ENCODE data around the gene RAB3B.
"Not testable (repeated sequence)": the region's sequence is repeated elsewhere in the genome, so short reads cannot be mapped to it uniquely, and the experiment has no call there.

Gene RAB3B

DNA sequence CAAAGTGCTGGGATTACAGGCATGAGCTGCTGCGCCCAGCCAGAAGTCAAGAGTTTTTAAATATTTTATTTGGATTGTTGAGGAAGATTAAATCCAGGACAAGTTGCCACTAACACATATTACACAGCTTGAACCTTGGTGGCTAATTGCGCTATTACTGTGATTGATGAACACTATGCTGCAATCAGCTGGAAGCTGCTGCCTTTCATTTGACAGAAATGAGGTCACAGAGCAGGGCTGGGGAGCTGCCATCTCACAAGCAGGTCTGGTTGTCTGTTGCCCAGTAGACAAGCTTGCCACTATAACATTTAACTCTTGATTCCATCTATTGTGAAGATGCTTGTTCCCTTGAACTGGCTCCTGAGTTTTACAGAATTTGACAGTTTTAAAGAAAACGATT is 74.5 kb downstream of the RAB3B start:
- peak; percentile 37 to 81 for DNase-seq

- DNase-seq: no peak
Observed at GRCh38 chr1:51912881-51913280, 77.6 kb downstream of the RAB3B start.

DNA sequence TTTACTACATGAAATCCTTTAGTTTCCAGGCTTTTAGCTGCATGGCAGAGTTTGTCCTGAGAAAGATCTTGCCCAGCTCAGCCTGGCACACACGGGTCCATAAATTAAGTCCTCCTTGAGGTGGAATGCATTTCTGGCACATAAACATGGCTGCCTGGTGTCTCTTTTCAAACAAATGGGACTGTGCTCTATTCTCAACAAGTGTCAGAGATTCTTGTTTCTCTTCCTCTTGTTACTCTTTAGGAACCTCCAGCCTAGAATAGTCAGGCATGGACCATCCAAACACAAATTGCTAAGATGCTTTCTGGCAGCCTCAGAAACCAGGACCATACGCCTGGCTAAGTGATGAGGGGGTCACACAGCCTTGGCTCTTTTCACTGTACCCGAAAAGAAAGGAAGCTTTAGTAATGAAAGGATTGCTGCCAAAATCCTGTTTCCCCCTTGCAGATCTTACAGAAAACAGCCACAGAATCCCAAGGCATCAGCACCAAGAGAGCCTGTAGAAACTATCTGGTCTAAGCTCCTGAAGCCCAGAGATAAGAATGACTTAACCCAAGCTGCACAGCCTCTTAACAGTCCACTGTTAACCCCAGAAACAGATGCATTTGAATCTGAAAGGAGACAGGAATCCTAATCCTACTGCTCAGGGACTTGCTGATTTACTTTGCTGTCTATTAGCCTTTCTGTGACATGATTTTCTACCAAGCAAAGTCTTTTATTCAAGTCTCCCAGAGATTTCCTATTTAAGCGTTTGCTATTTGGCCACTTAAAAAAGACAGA is 80.1 kb downstream of the RAB3B start:
- DNase-seq: no peak

DNA sequence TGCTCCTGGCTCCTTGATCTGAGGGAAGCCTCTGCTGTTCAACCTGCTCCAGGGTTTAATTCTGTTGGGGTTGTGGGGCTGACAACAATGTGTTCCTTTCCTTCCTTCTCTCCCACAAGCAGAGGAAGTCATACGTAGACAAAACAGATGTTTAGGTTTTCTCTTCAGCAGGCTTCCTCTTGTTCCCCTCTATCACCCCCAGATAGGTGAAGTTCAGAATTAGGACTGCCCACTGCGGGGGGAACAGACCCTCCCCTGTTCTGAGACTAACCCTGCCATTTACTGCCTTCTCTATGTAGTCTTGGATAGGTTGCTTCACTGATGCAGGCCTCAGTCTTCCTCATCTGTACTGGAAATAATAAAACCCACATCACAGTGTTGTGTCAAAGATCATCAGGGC is 82.0 kb downstream of the RAB3B start:
- no peak for DNase-seq

DNA sequence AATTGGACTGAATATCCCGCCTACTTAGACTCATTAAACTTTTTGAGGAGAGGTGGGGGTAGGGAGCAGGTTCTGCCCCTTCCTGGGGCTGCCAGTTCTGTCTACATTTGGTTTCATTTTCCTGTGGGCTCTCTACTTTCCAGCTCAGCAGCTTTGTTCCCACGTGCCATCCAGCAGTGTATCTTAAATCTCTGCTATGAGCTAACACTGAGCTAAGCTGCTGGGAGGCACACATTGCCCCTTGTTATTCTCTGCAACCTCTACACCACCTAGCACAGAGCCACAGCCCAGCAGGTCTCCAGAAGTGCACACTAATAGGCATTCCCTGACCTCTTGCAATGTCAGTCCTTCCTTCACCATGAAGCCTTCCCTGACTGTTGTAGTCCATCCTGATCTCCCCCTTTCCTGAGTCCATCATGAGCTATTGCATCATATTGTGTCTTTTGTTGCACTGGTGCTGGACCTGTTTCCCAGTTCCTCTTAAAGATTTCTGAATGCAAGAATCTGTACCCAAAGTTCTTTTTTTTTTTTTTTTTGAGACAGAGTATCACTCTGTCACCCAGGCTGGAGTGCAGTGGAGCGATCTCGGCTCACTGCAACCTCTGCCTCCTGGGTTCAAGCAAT is 83.3 kb downstream of the RAB3B start:
- DNase-seq: no peak

DNA sequence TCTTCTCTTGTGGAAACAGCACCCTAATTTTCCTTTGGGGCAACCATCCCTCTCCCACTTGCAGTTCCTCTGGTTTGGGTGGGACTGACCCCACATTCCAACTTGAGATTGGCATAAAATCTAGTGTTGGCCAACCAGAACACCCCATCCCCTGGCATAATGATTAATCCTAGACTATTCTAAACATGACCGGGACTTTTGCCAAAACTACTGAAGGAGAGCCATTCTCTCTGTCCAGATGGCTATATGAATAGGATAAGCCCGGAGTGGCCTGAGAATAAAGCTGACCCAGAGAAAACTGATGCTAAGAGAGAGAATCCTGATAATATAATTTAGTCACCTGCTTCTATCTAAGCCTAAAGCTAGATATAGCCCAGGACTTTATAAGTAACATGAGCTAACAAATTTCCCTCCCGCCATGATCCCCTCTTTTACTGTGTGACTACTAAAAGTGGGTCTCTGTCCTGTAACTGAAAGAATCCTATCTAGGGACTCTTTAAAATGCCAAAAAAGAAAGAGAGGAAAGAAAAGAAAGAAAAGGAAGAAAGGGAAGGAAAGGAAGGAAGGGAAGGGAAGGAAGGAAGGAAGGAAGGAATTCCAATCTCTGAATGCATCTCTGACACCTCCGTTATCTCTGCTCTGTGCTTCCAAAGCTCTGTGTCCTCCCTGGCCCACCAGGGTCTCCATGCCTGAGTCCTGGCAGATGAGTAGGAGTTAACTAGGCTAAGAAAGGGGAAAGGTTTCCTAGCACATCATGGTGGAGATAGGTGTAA is 84.0 kb downstream of the RAB3B start:
- DNase-seq: no peak

GRCh38 chr1:51902456-51902855 is 88.0 kb downstream of the RAB3B start:
- DNase-seq: no peak

- DNase-seq: no peak
Observed at GRCh38 chr1:51901151-51901550, 89.3 kb downstream of the RAB3B start.

- no peak for DNase-seq
Observed at GRCh38 chr1:51899022-51899421, 91.5 kb downstream of the RAB3B start.

GRCh38 chr1:51898090-51898734 is 92.3 kb downstream of the RAB3B start:
- no peak for DNase-seq

- DNase-seq: no peak
Observed at GRCh38 chr1:51897699-51898031, 92.8 kb downstream of the RAB3B start.

GRCh38 chr1:51894748-51895147 is 95.8 kb downstream of the RAB3B start:
- not testable (repeated sequence) for DNase-seq

GRCh38 chr1:51878616-51879336 is 111.7 kb downstream of the RAB3B start, which contains the start of gene NRDC:
Gene NRDC (minus strand): TSS chr1:51878727. CDS start chr1:51878615, 112 bp downstream.
- DNase-seq: peak; percentile 100

- DNase-seq: peak in 1 of 2 experiments; percentile 57
Observed at GRCh38 chr1:51878308-51878615, 112.2 kb downstream of the RAB3B start.

DNA sequence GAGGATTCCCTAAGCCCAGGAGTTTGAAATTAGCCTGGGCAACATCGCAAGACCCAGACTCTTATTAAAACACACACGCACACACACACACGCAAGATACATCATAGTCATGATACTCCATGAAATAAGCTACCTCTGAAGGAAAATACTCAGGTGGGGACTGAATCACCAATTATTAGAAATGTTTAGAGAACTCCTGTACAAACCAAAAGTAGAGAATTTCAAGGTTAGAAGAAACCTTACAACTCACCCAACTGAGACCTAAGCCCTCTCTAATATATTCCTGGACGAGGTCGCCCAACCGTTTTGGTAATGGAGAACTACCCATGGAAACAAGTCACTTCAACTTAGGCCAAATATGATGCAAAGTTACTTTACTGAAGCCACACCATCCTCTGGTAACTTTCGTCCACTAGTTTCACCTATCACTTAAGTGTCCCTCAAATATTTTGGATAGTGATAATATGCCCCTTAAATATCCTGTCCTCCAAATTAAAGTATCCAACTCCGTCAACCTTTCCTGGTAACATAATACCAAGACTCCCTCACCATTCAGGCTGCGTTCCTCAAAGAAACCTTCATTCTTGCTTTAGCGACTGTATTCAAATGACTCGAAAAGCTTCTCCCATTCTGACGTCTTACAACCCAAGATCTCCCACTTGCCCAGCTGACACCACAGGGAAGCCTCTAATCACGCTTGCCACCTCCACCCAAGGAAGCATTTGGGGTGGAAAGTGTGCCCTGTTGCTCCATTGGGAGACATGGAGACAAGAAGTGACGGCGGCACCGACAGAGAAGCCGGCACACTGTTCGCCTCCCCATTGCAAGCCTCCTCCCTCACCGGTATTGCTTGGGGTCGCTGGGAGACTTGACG is 112.8 kb downstream of the RAB3B start:
- peak; percentile 43 to 49 for DNase-seq

- no peak for DNase-seq
Observed at GRCh38 chr1:51875836-51876235, 114.7 kb downstream of the RAB3B start.

DNA sequence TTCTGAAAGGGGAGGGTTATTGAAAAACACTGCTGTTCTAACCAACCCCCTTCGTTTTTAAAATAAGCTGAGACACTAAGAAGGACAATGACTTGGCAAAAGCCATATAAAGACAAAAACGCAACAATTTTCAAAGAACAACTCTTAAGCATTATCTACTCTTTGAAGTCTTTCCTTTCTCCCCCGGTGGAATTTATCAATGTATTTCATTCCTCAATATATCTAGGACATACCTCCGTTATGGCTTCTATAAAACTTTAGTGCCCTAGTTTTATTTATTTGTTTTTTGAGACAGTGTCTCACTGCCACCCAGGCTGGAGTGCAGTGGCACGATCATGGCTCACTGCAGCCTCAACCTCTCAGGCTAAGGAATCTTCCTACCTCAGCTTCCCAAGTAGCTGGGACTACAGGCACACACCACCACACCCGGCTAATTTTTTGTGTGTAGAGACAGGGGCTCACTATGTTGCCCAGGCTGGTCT is 115.2 kb downstream of the RAB3B start:
- no peak for DNase-seq

- not testable (repeated sequence) for DNase-seq
Observed at GRCh38 chr1:51873270-51873669, 117.2 kb downstream of the RAB3B start.

DNA sequence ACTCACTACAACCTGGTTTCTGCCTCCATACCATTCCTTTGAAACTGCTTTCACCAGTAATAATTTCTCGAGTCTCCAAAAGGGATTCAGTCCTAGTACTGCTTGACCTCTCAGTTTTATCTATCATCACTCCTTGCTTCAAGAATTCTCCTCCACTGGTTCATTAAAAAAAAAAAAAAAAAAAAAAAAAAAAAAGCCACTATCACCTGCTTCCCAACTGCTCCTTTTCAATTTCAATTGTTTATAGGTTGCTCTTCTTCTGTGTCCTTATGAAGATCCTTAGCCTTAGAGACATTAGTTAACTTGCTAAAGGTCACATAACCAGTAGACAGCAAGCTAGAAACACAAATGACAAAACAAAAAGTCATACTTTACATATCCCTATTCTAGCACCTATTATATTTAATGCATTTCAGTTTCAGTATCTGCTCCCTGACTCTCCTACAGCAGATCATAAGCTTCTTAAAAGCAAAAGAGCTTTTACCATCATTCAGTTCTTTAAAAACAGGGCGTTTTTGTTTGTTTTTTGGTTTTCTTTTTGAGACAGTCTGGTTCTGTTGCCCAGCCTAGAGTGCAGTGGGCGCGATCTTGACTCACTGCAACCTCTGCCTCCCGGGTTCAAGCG is 119.0 kb downstream of the RAB3B start:
- DNase-seq: no peak

- no peak for DNase-seq
Observed at GRCh38 chr1:51870603-51871350, 119.7 kb downstream of the RAB3B start.

Measured in NCI-H2081 (cell line).